Islet precursor cell (in vitro differentiated cells): Measurements from ENCODE around the gene PCDHGA9.
"Not testable (repeated sequence)": the region's sequence is repeated elsewhere in the genome, so short reads cannot be mapped to it uniquely, and the experiment has no call there.

Experiments used
- DNase-seq: peaks from one replicate; pipeline ENCODE4 v3.0.0-alpha.2; 2018

The PCDHGA9 gene

GRCh38 chr5:141414548-141415274 is 12.1 kb downstream of the PCDHGA9 start:
- DNase-seq = not testable (repeated sequence)

- not testable (repeated sequence) for DNase-seq
Observed at GRCh38 chr5:141415275-141415618, 12.7 kb downstream of the PCDHGA9 start.

GRCh38 chr5:141417494-141418172 is 15.1 kb downstream of the PCDHGA9 start, which contains the start of gene PCDHGB7:
Gene PCDHGB7 (plus strand): TSS chr5:141417677. CDS start chr5:141417860, 183 bp downstream.
- DNase-seq = peak; percentile 93

GRCh38 chr5:141419074-141419880 is 16.7 kb downstream of the PCDHGA9 start:
- DNase-seq = no peak

GRCh38 chr5:141420855-141421488 is 18.4 kb downstream of the PCDHGA9 start, which contains the start of gene PCDHGA11:
Gene PCDHGA11 (plus strand): TSS chr5:141421051. CDS start chr5:141421228, 177 bp downstream.
- DNase-seq = peak; percentile 75

- DNase-seq = no peak
Observed at GRCh38 chr5:141421489-141421855, 18.9 kb downstream of the PCDHGA9 start.

GRCh38 chr5:141422742-141423291 is 20.2 kb downstream of the PCDHGA9 start:
- no peak for DNase-seq

- DNase-seq = no peak
Observed at GRCh38 chr5:141427783-141428426, 25.3 kb downstream of the PCDHGA9 start.

GRCh38 chr5:141430332-141431113 is 27.9 kb downstream of the PCDHGA9 start, which contains the start of gene PCDHGA12:
Gene PCDHGA12 (plus strand): TSS chr5:141430507. CDS start chr5:141430760, 253 bp downstream.
- DNase-seq = no peak

- DNase-seq = no peak
Observed at GRCh38 chr5:141431286-141431685, 28.7 kb downstream of the PCDHGA9 start.

- DNase-seq = not testable (repeated sequence)
Observed at GRCh38 chr5:141432308-141432707, 29.7 kb downstream of the PCDHGA9 start.

- DNase-seq = not testable (repeated sequence)
Observed at GRCh38 chr5:141432726-141433125, 30.1 kb downstream of the PCDHGA9 start.

- no peak for DNase-seq
Observed at GRCh38 chr5:141434006-141434405, 31.4 kb downstream of the PCDHGA9 start.

- DNase-seq = no peak
Observed at GRCh38 chr5:141437221-141437620, 34.6 kb downstream of the PCDHGA9 start.

GRCh38 chr5:141439411-141440141 is 37.0 kb downstream of the PCDHGA9 start:
- DNase-seq = no peak

GRCh38 chr5:141440341-141440740 is 37.8 kb downstream of the PCDHGA9 start:
- no peak for DNase-seq

- DNase-seq = no peak
Observed at GRCh38 chr5:141441571-141442170, 39.1 kb downstream of the PCDHGA9 start.
